GM21360 (cell line): ENCODE data around the gene CNPY2.

Experiments used
- ATAC-seq: cut with Tn5 transposase; IDR thresholded peaks from one replicate; pipeline ENCODE4 v1.9.1; 2021; ENCODE audit warnings: mild to moderate bottlenecking, moderate library complexity; ENCODE audit not compliant: unreplicated experiment

Gene CNPY2

DNA sequence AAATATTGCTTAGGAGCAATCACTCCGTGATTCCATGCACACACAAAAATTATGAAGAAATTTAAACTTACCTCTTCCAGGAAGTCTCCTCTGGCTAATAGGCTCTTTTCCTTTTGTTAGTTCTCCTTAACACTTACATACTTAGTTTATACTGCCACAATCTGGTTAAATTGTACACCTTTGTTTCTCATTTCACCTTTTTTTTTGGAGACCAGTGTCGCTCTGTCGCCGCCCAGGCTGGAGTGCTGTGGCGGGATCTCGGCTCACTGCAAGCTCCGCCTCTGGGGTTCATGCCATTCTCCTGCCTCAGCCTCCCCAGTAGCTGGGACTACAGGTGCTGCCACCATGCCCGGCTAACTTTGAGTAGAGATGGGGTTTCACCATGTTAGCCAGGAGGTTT lies 55.4 kb downstream of the CNPY2 start:
- ATAC-seq = no peak
